Large intestine (tissue), 12 donors: Measurements from ENCODE around the gene TBC1D3E. TPM values are rescaled to one million over a fixed set of nuclear protein-coding genes. Genes with fewer than 3 reads are reported as not detected.
"Not testable (repeated sequence)": the region's sequence is repeated elsewhere in the genome, so short reads cannot be mapped to it uniquely, and the experiment has no call there.

Experiments
- DNase-seq, 2 donors: peaks; one replicate each; pipeline versions ENCODE4 v3.0.0 to v3.0.0-alpha.2; 2013
- H3K27ac ChIP-seq: one replicate; pipeline ENCODE4 v1.5.1; 2013; ENCODE audit warnings: low read length
- H3K27me3 ChIP-seq: 2 replicates; pipeline ENCODE4 v1.6.1; 2013; ENCODE audit warnings: low read length; ENCODE audit not compliant: control insufficient read depth, insufficient read depth
- H3K36me3 ChIP-seq: 2 replicates; pipeline ENCODE4 v1.6.1; 2013; ENCODE audit warnings: low read length; ENCODE audit not compliant: control insufficient read depth, insufficient read depth
- H3K4me1 ChIP-seq: one replicate; pipeline ENCODE4 v1.6.1; 2013; ENCODE audit warnings: low read length; ENCODE audit not compliant: control insufficient read depth, insufficient read depth
- H3K4me3 ChIP-seq: one replicate; pipeline ENCODE4 v1.5.1; 2013; ENCODE audit warnings: low read length
- H3K9me3 ChIP-seq: one replicate; pipeline ENCODE4 v1.6.1; 2013; ENCODE audit warnings: mild to moderate bottlenecking, low read depth, low read length, moderate library complexity; ENCODE audit not compliant: control insufficient read depth
- WGBS: methylation state at CpG from one replicate; pipeline ENCODE4 v1.1.5; 2013; ENCODE audit warnings: low lambda C conversion rate; ENCODE audit not compliant: insufficient coverage; 5-methylcytosine and 5-hydroxymethylcytosine counted together
- long read RNA-seq, 11 donors: transcript quantifications; one replicate each; lab custom pipeline, GENCODE V29; 2026
- polyA plus RNA-seq: library from polyadenylated mRNA; unstranded; fragments of 120-200 nt; gene quantifications from one replicate; pipeline ENCODE4 v1.2.1, GENCODE V29; 2013

The TBC1D3E gene
- 12.3 TPM for polyA plus RNA-seq
- long read RNA-seq, donor 1: 0 reads
- long read RNA-seq, donor 2: 0 reads
- long read RNA-seq, donor 3: 0 reads
- long read RNA-seq, donor 4: 0 reads
- long read RNA-seq, donor 5: 0 reads
- long read RNA-seq, donor 6: 0 reads
- long read RNA-seq, donor 7: 0 reads
- long read RNA-seq, donor 8, partial matches to known transcripts: 8 of 8 reads
- long read RNA-seq, donor 8, other reads (novel, unspliced or antisense): 0 of 8 reads
- long read RNA-seq, donor 9: 0 reads
- long read RNA-seq, donor 10: 0 reads
- long read RNA-seq, donor 11: 0 reads

GRCh38 chr17:38127651-38128050 is at the start of gene TBC1D3E:
TBC1D3E (plus strand) TSS chr17:38127951; CDS start chr17:38129496, 1,545 bp downstream.
- not testable (repeated sequence) for H3K27ac ChIP-seq, H3K4me1 ChIP-seq, H3K9me3 ChIP-seq, DNase-seq, H3K27me3 ChIP-seq, H3K36me3 ChIP-seq, H3K4me3 ChIP-seq
- WGBS: no CpG with 5 or more reads among the region's 9 CpGs

- H3K4me3 ChIP-seq, H3K27me3 ChIP-seq, H3K4me1 ChIP-seq, DNase-seq, H3K36me3 ChIP-seq, H3K27ac ChIP-seq, H3K9me3 ChIP-seq: not testable (repeated sequence)
- WGBS: no CpG with 5 or more reads among the region's 1 CpG
Observed at GRCh38 chr17:38087344-38087743, 40.4 kb upstream of the TBC1D3E start.

DNA sequence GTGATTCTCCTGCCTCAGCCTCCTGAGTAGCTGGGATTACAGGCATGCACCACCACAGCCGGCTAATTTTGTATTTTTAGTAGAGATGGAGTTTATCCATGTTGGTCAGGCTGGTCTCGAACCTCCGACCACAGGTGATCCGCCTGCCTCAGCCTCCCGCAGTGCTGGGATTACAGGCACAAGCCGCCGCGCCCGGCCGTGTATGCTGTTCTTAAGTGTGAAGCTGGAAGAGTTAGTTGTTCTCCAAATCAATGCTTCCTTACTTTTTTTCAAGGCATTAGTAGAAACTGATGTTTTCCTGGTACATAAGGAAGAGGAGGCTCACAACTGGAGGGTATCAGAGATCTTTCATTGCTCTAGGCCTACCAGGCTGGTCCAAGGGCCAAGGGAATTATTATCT is 39.6 kb upstream of the TBC1D3E start:
- H3K4me3 ChIP-seq, H3K9me3 ChIP-seq, H3K36me3 ChIP-seq, DNase-seq, H3K27ac ChIP-seq, H3K27me3 ChIP-seq, H3K4me1 ChIP-seq: not testable (repeated sequence)
- WGBS: no CpG with 5 or more reads among the region's 10 CpGs

GRCh38 chr17:38094059-38094694 is 33.6 kb upstream of the TBC1D3E start:
- DNase-seq, H3K27me3 ChIP-seq, H3K27ac ChIP-seq, H3K4me1 ChIP-seq, H3K36me3 ChIP-seq, H3K9me3 ChIP-seq, H3K4me3 ChIP-seq: not testable (repeated sequence)
- no CpG with 5 or more reads among the region's 2 CpGs for WGBS

GRCh38 chr17:38099262-38099661 is 28.5 kb upstream of the TBC1D3E start:
- H3K36me3 ChIP-seq, DNase-seq, H3K4me1 ChIP-seq, H3K4me3 ChIP-seq, H3K27ac ChIP-seq, H3K27me3 ChIP-seq, H3K9me3 ChIP-seq: not testable (repeated sequence)
- no CpG with 5 or more reads among the region's 1 CpG for WGBS

GRCh38 chr17:38119829-38120228 is 7.9 kb upstream of the TBC1D3E start:
- no CpG with 5 or more reads among the region's 1 CpG for WGBS
- not testable (repeated sequence) for H3K27me3 ChIP-seq, DNase-seq, H3K9me3 ChIP-seq, H3K36me3 ChIP-seq, H3K4me1 ChIP-seq, H3K27ac ChIP-seq, H3K4me3 ChIP-seq

GRCh38 chr17:38134860-38135259 is 7.1 kb downstream of the TBC1D3E start:
- not testable (repeated sequence) for DNase-seq
- WGBS: no CpG with 5 or more reads among the region's 16 CpGs

More at GRCh38 chr17:38134860-38135259, 7.1 kb downstream of the TBC1D3E start:
- not testable (repeated sequence) for H3K9me3 ChIP-seq, H3K4me1 ChIP-seq, H3K4me3 ChIP-seq, H3K27me3 ChIP-seq, H3K36me3 ChIP-seq, H3K27ac ChIP-seq

Other genes with a start within 250 kb of the TBC1D3E start
- 0.96 TPM for gene TBC1D3K, start 203.5 kb upstream of the TBC1D3E start, polyA plus RNA-seq
- gene TBC1D3L, start 138.9 kb upstream of the TBC1D3E start, polyA plus RNA-seq: 18.9 TPM
- gene TBC1D3D, start 124.0 kb upstream of the TBC1D3E start, polyA plus RNA-seq: not detected
- gene TBC1D3C, start 59.3 kb upstream of the TBC1D3E start, polyA plus RNA-seq: 3.1 TPM
- not detected for gene TBC1D3, start 64.6 kb downstream of the TBC1D3E start, polyA plus RNA-seq
- gene MRPL45, start 169.2 kb downstream of the TBC1D3E start, polyA plus RNA-seq: 54.9 TPM
- 1.4 TPM for gene GPR179, start 216.0 kb downstream of the TBC1D3E start, polyA plus RNA-seq
- gene SOCS7, start 223.9 kb downstream of the TBC1D3E start, polyA plus RNA-seq: 12.4 TPM